HG03159 (cell line): ENCODE results near the gene ISYNA1.
"Not testable (repeated sequence)": the region's sequence is repeated elsewhere in the genome, so short reads cannot be mapped to it uniquely, and the experiment has no call there.

ENCODE experiments used
- ATAC-seq: cut with Tn5 transposase; IDR thresholded peaks from one replicate; pipeline ENCODE4 v1.9.1; 2021; ENCODE audit warnings: mild to moderate bottlenecking, moderate library complexity; ENCODE audit not compliant: unreplicated experiment

The ISYNA1 gene

DNA sequence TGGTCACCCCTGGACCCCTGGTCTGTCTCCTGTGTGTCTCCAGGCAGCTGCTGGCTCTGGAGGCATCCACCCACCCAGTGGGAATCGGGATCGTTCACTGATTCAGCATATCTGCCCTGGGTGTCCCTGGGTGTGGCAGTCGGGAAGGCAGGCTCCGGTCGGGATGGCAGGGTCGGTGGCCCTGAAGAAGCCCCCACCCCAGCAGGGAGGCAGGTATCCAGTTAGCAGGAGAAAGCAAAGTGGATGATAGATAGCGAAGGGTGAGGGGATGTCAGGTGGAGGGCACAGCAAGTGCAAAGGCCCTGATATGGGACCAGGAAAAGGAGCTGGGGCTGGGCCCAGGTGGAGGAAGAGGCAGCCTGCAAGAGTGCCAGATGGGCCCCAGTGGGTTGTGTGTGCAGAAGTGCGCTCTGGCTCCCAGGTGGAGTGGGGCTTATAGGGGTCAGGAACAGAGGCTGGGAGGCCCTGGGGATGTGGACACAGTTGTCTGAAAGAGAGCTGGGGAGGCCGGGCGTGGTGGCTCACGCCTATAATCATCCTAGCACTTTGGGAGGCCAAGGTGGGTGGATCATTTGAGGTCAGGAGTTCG is 16.5 kb downstream of the ISYNA1 start:
- no peak for ATAC-seq

DNA sequence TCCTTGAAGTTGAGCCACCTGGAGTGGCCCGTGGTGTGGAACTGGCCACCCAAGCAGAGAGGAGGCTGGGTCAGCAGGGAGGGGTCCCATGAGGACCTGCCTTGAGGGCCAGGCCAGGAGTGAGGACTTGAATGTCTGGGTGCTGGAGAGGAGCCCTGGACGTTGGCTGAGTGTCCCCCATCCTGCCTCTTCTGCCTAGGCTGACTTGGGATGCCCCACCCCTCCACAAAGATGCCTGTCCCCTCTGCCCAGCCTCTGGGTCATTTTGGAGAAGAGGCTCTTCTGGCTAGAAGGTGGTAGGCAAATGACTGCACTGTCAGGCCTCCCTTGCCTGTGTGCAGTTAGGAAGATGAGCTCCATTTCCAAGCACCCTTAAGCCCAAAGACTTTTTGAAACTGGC is 17.0 kb downstream of the ISYNA1 start:
- ATAC-seq, result no peak

GRCh38 chr19:18419699-18420460 is 18.1 kb downstream of the ISYNA1 start:
- ATAC-seq, result no peak

DNA sequence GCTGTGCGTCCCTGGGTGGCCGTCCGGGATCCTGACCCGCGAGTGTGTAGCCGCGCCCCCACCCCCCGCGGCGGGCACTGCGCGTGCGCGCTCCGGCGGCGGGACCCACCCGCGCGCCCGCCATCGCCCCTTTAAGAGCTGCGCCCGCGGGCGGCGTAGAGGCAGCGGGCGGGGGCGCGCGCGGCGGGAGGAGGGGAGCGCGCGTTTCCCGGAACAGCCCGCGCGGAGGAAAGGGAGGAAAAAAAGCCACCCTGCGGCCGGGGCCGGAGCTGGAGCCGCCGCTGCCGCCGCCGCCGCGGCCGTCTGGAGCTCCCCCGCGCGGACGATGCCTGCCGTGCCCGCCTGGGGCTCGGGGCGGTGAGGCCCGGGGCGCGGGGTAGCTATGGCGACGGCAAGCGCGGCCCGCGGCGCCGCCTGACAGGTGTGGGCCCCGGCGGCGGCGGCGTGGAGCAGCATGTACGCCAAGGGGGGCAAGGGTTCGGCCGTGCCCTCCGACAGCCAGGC is 18.7 kb downstream of the ISYNA1 start, which contains the start of gene SSBP4:
Gene SSBP4 (plus strand): TSS at position 204 of the 504 bp plus-strand sequence. CDS start 251 bp downstream, at position 455.
- ATAC-seq, result no peak

- ATAC-seq, result no peak
These were observed 19.3 kb downstream of the ISYNA1 start for GRCh38 chr19:18418483-18419194.

DNA sequence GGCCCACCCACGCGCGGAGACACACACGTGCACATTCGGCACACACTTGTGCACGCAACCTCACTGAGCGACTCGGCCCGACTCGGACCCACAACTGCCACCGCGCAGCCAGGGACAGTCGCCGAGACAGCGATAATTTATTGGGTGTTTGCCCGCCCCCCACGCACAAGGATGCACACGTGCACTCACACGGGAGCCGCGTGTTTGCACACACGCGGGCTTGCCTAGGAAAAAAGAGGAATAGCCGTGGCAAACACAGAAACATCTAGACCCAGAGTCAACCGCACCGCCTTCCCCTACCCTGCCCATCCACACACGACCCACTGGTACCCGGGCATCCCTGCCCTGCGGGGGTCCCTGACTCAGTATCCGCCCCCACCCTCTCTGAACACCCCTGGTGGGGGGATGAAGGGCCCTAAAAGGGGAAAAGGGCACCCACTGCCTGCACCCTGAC is 19.9 kb downstream of the ISYNA1 start:
- no peak for ATAC-seq

GRCh38 chr19:18417250-18418028 is 20.5 kb downstream of the ISYNA1 start:
- no peak for ATAC-seq

- no peak for ATAC-seq
These were observed 21.1 kb downstream of the ISYNA1 start for GRCh38 chr19:18416778-18417249.

GRCh38 chr19:18415178-18415867 is 22.6 kb downstream of the ISYNA1 start:
- ATAC-seq, result no peak

DNA sequence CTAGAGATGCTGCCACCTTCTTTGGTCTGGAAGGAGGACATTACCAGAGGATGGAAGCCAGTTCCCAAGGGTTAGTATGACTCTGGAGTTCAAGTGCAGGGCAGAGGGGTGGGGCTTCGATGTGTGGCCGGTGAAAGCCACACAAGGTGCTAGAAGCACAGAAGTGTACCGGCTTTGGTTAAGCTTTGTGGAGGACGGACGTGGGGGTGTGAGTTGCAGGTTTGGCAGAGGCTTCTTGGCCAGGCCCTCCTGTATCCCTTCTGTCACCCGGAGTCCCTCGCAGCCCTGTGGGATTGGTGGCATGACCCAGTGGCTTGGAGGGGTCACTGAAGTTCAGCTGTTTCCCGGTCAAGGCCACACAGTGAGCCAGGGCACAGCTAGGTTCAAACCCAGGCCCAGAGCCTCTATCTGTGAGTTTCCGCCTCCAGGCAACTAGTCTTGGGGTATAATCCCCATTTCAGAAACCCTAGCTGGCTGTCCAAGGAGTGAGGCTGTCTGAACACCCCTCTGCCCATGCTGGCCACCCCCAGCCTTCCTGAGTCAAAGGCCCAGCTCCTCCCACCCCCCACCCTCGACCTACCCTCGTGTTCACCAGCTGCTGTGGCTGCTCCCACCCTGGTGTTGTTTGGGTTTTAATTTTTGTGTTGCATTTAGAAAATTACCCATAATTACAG is 23.3 kb downstream of the ISYNA1 start:
- ATAC-seq, result no peak

- no peak for ATAC-seq
These were observed 25.2 kb downstream of the ISYNA1 start for GRCh38 chr19:18412610-18413239.

DNA sequence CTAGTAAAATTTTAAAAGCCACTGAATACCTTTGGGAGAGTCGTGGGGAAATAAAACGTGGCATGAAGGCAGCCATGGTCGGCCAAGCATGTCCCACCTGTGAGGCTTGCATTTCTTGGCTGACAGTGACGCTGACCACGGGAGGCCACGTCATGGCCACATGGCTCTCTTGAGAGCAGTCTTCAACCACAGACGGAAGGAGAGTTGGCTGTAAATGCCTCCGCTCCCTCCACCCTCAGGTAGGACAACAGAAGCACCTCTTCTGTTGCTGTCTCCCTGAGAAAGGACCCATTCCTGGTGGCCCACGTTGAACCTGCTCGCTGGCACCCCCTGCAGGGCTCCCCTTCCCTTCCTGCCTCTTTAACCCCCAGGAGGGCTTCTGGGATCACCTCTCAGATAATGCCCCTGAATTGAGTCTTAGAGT is 29.9 kb downstream of the ISYNA1 start:
- peak; percentile 58 for ATAC-seq

DNA sequence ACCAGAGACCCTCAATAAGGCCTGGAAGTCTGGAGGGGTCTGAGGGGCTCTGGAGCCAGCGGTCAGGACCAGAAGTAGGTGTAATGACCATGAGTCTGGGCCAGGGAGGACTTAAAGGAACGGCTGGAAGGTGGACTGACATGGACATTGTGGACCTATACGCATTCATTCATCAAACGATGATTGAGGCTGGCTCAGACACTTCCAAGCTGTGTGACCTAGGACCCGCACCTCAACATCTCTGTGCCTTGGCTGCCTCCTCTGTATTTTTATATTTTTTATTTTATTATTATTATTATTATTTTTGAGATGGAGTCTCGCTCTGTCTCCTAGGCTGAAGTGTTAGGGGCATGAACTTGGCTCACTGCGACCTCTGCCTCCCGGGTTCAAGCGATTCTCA is 31.2 kb downstream of the ISYNA1 start:
- ATAC-seq, result no peak

GRCh38 chr19:18405754-18406153 is 32.2 kb downstream of the ISYNA1 start:
- not testable (repeated sequence) for ATAC-seq

DNA sequence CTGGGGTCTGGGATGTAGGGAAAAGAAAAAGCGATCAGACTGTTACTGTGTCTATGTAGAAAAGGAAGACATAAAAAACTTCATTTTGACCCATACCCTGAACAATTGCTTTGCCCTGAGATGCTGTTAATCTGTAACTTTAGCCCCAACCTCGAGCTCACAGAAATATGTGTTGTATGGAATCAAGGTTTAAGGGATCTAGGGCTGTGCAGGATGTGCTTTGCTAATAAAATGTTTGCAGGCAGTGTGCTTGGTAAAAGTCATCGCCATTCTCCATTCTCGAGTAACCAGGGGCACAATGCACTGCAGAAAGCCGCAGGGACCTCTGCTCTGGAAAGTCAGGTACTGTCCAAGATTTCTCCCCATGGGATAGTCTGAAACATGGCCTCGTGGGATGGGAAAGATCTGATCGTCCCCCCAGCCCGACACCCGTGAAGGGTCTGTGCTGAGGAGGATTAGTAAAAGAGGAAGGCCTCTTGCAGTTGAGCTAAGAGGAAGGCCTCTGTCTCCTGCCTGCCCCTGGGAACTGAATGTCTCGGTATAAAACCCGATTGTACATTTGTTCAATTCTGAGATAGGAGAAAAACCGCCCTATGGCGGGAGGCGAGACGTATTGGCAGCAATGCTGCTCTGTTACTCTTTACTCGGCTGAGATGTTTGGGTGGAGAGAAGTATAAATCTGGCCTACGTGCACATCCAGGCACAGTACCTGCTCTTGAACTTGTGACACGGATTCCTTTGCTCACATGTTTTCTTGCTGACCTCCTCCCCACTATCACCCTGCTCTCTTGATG is 35.3 kb downstream of the ISYNA1 start:
- not testable (repeated sequence) for ATAC-seq

DNA sequence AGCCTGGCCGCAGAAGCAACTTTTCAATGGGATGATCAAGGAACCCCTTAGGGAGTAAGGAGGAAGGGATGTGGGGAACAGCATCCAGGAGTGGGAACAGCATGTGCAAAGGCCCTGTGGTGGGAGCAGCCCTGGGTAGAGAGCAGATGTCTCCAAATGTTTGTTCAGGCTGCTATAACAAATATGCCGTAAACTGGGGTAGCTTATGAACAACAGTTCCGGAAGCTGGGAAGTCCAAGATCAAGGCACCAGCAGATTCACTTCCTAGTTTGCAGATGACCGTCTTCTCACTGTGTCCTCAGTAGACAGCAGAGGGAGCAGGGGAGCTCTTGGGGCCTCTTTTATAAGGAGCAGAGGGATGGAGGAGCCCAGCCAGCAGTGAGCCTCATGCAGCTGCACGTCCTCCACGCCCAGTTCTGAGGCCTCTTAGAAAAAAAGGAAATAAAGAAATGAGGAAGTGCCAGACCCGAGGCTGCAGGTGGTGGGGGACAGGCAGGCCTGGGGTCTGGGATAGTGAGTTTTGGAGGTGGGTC is 36.3 kb downstream of the ISYNA1 start:
- no peak for ATAC-seq

- ATAC-seq, result no peak
These were observed 38.9 kb downstream of the ISYNA1 start for GRCh38 chr19:18399008-18399407.
